ENCODE results near the gene SGMS1. TPM values are rescaled to one million over a fixed set of nuclear protein-coding genes. Genes with fewer than 3 reads are reported as not detected.
A peak's percentile ranks its signal among the peaks of the same experiment; 100 is the strongest.

Gene SGMS1
- total RNA-seq, 6 experiments from 2014 or later: 13.6 to 49.8 (median 20.0) TPM

DNA sequence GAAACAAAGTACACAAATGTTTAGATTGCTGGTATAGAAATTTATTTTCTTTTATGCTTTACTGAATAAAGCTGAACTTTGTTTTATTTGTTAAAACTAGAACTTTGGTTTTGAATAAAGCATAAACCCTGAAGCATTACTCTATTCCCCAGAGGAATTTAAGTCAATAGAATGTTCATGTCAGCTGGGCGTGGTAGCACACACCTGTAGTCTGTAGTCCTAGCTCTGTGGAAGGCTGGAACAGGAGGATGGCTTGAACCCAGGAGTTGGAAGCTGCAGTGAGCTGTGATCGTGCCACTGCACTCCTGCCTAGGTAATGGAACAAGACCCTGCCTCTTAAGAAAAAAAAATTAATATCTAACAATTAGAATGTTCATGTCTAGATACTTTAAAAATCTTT lies 233.5 kb downstream of the SGMS1 start:
- DNase-seq (no peak), ATAC-seq (peak in 1 of 4 donors; percentile 31)
- Histone ChIP-seq H3K9me3 (no peaks in the 10 kb centered on the region), H3K27ac (peak overlapping the region in 2 of 3 donors; percentile 25 to 66), H3K27me3 (no peaks in the 10 kb centered on the region), H3K36me3 (no peaks in the 10 kb centered on the region), H3K4me3 (no peak overlapping the region), H3K4me1 (peaks cover 0 to 77% (median 25%) of the 10 kb centered on the region in 4 donors)
- intact Hi-C loops (cut with DNase I): no loop called here
- TF ChIP-seq, protein P1, sequence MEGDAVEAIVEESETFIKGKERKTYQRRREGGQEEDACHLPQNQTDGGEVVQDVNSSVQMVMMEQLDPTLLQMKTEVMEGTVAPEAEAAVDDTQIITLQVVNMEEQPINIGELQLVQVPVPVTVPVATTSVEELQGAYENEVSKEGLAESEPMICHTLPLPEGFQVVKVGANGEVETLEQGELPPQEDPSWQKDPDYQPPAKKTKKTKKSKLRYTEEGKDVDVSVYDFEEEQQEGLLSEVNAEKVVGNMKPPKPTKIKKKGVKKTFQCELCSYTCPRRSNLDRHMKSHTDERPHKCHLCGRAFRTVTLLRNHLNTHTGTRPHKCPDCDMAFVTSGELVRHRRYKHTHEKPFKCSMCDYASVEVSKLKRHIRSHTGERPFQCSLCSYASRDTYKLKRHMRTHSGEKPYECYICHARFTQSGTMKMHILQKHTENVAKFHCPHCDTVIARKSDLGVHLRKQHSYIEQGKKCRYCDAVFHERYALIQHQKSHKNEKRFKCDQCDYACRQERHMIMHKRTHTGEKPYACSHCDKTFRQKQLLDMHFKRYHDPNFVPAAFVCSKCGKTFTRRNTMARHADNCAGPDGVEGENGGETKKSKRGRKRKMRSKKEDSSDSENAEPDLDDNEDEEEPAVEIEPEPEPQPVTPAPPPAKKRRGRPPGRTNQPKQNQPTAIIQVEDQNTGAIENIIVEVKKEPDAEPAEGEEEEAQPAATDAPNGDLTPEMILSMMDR (IDR thresholded peaks at IDR 0.05): no peak
- TF ChIP-seq POLR2A (IDR thresholded peaks at IDR 0.05): no peak
- WGBS (ENCODE audit: insufficient coverage, low coverage, low lambda C conversion rate, missing lambda C conversion rate): 27% methylated on average over 2 of the region's 2 CpGs

DNA sequence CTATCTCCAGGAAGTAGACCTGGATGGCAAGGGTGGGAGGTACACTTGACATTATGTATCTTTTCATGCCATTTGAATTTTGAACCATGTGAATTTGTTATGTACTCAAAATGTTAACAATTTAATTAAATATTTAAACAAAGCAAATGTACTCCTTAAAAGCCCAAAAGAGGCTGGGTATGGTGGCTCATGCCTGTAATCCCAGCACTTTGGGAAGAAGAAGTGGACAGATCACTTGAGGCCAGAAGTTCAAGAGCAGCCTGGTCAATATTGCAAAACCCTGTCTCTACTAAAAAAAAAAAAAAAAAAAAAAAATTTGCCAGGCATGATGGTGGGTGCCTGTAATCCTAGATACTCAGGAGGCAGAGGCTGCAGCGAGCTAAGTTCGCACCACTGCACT lies 235.6 kb downstream of the SGMS1 start:
- ATAC-seq: no peak
- WGBS (ENCODE audit: insufficient coverage, low coverage, low lambda C conversion rate, missing lambda C conversion rate): 80% methylated on average over 2 of the region's 2 CpGs

GRCh38 chr10:50387732-50388073 lies 236.1 kb downstream of the SGMS1 start:
- intact Hi-C loops (cut with DNase I): no loop called here
- H3K4me3 ChIP-seq: no peak overlapping the region
- peaks cover 0 to 58% (median 13%) of the 10 kb centered on the region in 4 donors for H3K4me1 ChIP-seq
- no peaks in the 10 kb centered on the region for H3K9me3 ChIP-seq
- H3K27me3 ChIP-seq: no peaks in the 10 kb centered on the region
- no peaks in the 10 kb centered on the region for H3K36me3 ChIP-seq
- no peak for ATAC-seq
- no peak for DNase-seq
- 54% methylated on average over 2 of the region's 2 CpGs for WGBS (ENCODE audit: insufficient coverage, low coverage, low lambda C conversion rate, missing lambda C conversion rate)
- TF ChIP-seq, protein P1 (IDR thresholded peaks at IDR 0.05): no peak
- TF ChIP-seq POLR2A (IDR thresholded peaks at IDR 0.05): no peak
- H3K27ac ChIP-seq: no peak overlapping the region

More for the DNA sequence above, 235.6 kb downstream of the SGMS1 start:
- TF ChIP-seq, protein P1 (IDR thresholded peaks at IDR 0.05): no peak
- no peak for TF ChIP-seq POLR2A (IDR thresholded peaks at IDR 0.05)
- intact Hi-C loops (cut with DNase I): no loop called here
- Histone ChIP-seq H3K27me3 (no peaks in the 10 kb centered on the region), H3K4me1 (peaks cover 0 to 58% (median 16%) of the 10 kb centered on the region in 4 donors), H3K4me3 (no peak overlapping the region), H3K36me3 (no peaks in the 10 kb centered on the region), H3K9me3 (no peaks in the 10 kb centered on the region), H3K27ac (peak overlapping the region in 1 of 3 donors; percentile 39)
- no peak for DNase-seq

GRCh38 chr10:50387007-50387731 lies 236.6 kb downstream of the SGMS1 start:
- no peaks in the 10 kb centered on the region for H3K36me3 ChIP-seq
- no peaks in the 10 kb centered on the region for H3K27me3 ChIP-seq
- DNase-seq (no peak), ATAC-seq (no peak)
- TF ChIP-seq POLR2A (IDR thresholded peaks at IDR 0.05): no peak
- TF ChIP-seq, protein P1 (IDR thresholded peaks at IDR 0.05): no peak
- no peak overlapping the region for H3K4me3 ChIP-seq
- no peaks in the 10 kb centered on the region for H3K9me3 ChIP-seq
- 86% methylated on average over 6 of the region's 7 CpGs for WGBS (ENCODE audit: insufficient coverage, low coverage, low lambda C conversion rate, missing lambda C conversion rate)
- peaks cover 0 to 57% (median 12%) of the 10 kb centered on the region in 4 donors for H3K4me1 ChIP-seq
- intact Hi-C loops (cut with DNase I): no loop called here
- peak overlapping the region in 2 of 3 donors; percentile 26 to 48 for H3K27ac ChIP-seq
